Measurements from ENCODE around the gene PYGO2.

PYGO2 gene

DNA sequence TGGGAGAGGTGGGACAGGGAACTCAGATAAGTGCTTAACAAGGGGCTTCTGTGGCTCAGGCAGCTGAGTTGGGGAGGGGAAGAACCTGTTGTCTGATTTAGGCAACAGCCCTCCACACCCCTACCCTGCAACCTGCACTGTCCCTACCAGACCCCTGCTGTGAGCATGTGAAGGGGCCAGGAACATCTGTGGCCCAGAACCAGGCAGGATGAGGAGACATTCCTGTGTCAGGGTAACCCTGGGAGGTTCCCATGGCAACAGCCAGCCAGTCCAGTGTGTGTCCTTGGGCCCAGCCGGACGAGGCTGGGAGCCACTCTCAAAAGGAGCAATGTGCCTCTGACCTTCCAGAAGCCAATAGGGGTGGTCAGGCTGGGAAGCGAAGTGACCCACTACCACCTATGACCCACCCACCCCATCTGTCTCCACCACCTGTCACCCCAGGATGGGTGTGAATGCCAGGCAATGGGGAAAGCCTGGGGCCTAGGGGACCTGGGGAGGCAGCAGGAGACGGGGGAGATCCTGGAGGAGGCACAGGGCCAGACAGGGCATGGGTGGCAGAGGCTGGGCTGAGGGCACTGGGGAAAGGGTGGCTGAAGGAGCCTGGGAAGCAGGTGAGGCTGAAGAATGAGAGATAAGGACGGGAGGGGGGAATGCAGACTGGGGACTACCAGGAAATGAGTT, 20.1 kb downstream of the PYGO2 start:
- TF ChIP-seq CTCF (conservative IDR thresholded peaks at IDR 0.05) (no peak), ZFX (IDR thresholded peaks at IDR 0.05) (no peak)
- no peak overlapping the region for H3K27ac ChIP-seq

GRCh38 chr1:154940651-154941194, 20.9 kb downstream of the PYGO2 start:
- no peak for TF ChIP-seq CTCF (conservative IDR thresholded peaks at IDR 0.05)
- no peak for TF ChIP-seq ZFX (IDR thresholded peaks at IDR 0.05)
- no peak overlapping the region for H3K27ac ChIP-seq

GRCh38 chr1:154940213-154940560, 21.4 kb downstream of the PYGO2 start:
- TF ChIP-seq ZFX (IDR thresholded peaks at IDR 0.05) (no peak), CTCF (conservative IDR thresholded peaks at IDR 0.05) (no peak)
- H3K27ac ChIP-seq: peak overlapping the region; percentile 97; the same call in 1 of the 2 replicates

GRCh38 chr1:154938604-154939399, 22.8 kb downstream of the PYGO2 start:
- H3K27ac ChIP-seq: peak overlapping the region; percentile 97
- TF ChIP-seq CTCF (conservative IDR thresholded peaks at IDR 0.05): no peak
- no peak for TF ChIP-seq ZFX (IDR thresholded peaks at IDR 0.05)

DNA sequence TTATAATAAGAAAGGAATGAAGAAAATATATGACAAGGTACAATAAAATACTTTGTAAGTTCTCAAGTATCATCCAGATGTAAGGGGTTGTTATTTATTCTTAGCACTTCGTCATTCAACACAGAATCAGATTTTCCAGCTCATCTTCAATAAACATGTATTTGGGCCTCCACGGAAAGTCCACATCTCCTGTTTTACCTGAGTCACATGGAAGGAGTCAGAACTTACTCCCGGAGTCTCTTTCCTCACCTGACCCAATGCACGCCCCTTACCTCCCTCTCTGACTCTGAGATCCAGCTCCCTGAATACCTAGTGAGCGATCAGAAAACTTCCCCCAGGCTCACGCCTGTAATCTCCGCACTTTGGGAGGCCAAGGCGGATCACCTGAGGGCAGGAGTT, 23.6 kb downstream of the PYGO2 start:
- H3K27ac ChIP-seq: peak overlapping the region; percentile 97
- TF ChIP-seq ZFX (IDR thresholded peaks at IDR 0.05): no peak
- no peak for TF ChIP-seq CTCF (conservative IDR thresholded peaks at IDR 0.05)

DNA sequence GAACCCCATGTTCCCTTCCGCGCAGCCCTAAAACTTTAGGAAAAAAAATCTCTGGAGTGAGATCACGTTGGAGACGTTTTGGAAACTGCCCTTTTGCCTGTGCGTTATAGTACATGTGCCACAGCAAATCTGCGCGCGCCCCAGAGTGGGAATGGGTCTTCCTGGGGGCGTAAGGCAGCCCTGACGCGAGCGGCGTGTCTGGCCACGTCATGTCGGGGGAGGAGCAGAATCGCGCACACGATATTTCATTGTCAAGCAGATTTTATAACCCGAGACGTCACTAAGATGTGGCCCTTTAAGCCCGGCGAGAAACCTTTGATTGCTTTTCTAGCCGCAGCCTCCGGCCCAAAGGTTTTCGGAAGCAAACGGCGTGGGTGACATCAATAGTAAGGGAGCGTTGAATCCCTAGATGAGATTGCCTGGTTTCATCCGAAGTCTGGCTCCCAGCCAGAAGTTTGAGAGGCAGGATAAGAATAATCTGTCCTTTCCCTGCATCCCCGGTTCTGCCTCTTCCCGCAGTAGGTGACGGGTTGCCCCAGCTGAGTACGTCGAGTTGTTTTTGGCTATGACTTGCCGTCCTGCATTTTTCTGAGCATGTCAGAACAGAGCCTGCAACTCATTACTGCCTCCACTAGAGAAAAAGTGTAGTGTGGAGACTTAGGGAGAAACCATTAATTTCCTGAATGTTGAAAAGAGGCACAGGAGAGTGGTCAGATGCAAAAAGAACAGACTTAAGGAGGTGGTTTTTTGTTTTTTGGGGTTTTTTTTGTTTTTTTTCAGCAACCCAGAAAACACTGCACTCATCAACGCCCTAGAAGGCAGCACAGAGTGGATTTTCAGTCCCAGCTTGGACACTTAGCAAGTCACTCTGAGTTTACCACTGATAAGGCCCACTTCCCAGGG, 24.2 kb downstream of the PYGO2 start:
- no peak for TF ChIP-seq ZFX (IDR thresholded peaks at IDR 0.05)
- TF ChIP-seq CTCF (conservative IDR thresholded peaks at IDR 0.05): no peak; the same call in 1 of the 2 replicates
- peak overlapping the region; percentile 97 for H3K27ac ChIP-seq
